Stimulated activated CD8-positive, alpha-beta memory T cell treated with anti-CD3 and anti-CD28 coated beads, Interleukin-4, amount 100 ng/mL, for 24 hours (primary cell): ENCODE measurements around the gene APPBP2.
"Not testable (repeated sequence)": the region's sequence is repeated elsewhere in the genome, so short reads cannot be mapped to it uniquely, and the experiment has no call there.

ENCODE experiments used
- DNase-seq: peaks from one replicate; pipeline ENCODE4 v3.0.0-alpha.2; 2020; ENCODE audit warnings: low read depth

APPBP2 gene

DNA sequence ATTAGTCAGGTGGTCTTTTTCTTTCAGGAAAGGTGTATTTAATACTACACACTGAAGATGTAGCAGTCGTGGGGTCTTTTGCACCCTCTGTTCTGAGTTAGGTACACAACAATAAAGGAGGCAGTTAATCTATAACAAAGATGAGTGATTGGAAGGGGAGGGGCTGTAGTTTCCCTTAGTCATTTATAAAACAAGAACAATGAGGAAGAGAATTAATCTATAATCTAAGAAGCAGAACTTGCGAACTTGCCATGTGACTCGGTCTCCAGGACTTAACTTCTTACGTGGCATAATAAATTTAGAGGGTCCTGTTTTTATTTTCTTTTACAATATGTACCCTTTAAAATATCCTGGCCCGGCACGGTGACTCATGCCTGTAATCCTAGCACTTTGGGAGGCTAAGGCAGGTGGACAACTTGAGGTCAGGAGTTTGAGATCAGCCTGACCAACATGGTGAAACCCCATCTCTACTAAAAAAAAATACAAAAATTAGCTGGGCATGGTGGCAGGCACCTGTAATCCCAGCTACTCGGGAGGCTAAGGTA lies 8.6 kb upstream of the APPBP2 start:
- no peak for DNase-seq

DNA sequence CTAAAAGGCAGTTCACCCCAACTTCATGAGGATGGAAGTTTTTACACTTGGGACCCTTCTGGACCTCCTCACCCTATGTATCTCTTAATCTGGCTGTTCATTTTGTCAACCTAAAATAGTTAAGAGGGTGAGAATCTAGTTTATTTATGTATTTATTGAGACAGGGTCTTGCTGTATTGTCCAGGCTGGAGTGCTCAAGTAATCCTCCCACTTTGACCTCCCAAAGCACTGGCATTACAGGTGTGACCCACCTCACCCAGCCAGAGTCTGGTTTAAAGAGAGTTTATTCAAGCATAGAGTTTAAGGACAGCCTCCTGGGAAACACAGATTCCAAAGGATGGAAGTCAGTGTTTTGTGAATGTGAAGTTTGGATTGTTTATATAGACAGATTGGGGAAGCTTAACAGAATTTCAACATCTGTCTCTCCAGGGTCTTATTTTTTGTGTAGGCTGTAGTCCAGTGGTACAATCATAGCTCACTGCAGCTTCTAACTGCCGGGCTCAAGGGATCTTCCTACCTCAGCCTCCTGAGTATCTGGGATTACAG lies 8.0 kb upstream of the APPBP2 start:
- DNase-seq, result no peak

DNA sequence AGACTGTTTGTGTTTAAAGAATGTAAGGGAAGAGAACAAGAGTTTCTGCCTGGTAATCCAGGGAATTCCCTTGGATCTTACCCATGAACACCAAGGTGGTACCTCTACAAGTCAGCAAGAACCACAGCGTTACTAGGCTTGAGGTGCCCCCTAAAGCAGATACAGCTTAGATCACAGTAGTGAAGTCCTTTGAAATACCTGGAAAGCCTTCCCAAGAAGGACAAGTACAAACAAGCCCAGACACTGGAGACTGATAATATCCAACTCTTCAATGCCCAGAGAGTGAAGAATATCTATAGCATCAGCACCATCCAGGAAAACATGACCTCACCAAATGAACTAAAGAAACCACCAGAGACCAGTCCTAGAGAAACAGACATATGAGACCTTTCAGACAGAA lies 3.8 kb upstream of the APPBP2 start:
- DNase-seq, result no peak

DNA sequence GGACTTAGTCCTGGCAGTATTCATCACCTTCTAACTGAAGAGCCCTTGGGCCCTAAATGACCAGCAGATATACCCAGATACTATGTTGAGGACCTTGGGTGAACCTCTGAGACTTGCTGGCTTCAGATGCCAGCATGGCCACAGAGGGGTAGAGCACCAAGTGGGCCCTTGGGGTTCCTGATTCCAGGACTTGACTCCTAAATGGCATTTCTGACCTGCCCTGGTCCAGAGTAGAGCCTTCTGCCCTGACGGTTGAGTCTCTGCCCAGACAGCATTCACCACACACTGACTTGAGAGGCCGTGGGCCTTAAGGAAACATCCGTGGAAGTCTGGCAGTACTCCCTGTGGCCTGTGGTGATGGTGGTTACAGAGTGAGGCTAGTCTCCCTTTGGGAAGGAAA lies 2.8 kb upstream of the APPBP2 start:
- no peak for DNase-seq

DNA sequence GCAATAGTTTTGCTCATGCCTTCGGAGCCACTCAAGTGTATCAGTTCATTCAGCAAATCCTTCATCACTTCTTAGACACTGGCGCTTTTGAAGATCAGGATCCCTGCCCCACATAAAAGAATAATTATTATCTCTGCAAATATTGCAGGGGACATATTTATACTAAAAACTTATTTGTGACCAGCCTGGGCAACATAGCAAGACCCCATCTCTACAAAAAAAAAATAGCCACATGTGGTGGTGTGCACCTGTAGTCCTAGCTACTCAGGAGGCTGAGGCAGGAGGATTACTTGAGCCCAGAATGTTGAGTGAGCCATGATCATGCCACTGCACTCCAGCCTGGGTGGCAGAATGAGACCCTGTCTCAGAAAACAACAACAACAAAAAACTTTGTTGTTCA lies 1.7 kb upstream of the APPBP2 start:
- no peak for DNase-seq

DNA sequence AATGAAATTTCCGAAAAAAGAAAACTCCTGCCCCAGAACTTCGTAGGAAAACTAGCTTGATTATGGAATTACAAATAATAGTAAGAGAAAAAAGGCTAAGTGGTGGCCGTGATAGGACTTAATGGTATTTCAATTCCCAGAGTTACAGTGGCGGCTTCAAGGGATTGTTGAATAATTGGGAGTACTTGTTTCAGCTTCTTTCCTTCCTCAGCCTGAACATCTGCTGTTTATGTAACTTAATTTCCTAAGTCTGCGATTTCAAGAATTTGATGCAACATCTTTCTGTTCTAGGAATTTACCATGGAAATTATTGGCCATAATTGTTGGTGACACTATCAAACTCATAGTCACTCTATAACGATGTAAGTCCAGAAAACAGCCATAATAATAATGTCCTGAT lies 684 bp upstream of the APPBP2 start:
- DNase-seq, result no peak

DNA sequence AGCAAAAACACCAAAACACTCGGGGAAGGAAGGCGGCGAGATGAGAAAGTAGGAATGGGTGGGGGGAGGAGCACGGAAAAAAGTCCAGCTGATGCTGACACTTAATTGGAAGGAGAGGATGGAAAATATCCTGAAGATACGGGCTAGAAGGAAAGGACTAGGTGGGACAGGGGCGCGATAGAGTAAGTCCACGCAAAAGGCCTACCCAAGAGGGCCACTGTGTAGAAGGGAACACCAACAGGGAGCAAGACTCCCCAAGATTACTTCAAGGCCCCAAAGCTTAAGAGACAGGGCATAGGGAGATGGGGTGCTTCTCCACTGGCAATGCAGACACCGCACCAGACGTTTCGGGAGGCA lies 736 bp downstream of the APPBP2 start:
- no peak for DNase-seq

DNA sequence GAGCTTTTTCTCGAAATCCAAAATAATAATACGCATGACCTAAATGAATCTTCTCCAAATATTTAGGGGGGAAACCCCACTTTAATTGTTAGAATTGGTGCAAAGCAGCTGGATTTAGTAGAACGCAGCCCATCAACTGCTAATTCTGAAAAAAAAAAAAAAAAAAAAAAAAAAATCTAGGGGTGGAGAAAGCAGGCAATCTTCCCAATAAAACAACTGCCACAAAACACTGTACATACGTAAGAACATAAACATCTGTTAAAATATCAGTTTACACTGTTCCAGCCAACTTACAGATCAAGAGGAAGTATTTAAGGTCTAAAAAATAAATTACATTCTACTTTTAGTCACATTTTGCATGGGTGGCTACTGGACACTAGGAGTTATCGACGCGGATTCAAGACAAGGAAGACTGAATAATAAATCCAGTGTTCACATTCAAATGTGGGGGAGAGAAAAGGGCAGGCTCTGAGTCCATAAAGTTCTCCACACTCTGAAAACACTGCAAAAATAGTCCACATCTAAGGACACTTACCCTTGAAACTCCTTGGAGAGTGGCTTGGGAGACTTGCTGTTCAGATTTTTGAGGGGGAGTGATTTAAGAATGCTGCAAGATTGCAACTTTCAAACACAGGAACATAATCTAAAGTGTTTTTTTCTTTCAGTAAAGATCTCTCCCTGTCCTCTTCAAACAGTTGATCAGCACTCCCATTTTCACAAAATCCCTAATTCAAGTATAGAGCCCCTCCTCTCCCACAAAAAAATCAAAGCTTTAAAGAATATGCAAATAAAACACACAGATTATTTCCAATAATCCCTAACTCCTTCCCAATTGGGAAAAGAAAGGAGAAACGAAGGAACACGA lies 1.3 kb downstream of the APPBP2 start:
- no peak for DNase-seq

DNA sequence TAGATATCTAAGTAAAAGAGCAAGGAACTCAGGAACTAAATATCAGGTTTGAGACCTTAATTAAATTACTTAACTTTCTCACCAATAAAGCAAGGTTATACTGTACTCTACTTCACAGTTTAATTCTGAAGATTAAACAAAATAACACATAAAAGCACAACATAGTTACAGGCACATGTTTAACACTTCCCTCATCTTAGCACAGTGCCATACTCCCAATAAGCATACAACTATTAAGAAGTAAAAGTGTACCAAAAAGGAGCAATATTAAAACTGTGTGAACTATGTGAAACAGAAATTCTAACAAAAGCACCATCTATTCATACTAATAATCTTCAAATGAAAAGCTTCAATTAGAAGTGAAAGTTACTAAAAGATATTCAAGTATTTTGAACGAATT lies 2.2 kb downstream of the APPBP2 start:
- no peak for DNase-seq

DNA sequence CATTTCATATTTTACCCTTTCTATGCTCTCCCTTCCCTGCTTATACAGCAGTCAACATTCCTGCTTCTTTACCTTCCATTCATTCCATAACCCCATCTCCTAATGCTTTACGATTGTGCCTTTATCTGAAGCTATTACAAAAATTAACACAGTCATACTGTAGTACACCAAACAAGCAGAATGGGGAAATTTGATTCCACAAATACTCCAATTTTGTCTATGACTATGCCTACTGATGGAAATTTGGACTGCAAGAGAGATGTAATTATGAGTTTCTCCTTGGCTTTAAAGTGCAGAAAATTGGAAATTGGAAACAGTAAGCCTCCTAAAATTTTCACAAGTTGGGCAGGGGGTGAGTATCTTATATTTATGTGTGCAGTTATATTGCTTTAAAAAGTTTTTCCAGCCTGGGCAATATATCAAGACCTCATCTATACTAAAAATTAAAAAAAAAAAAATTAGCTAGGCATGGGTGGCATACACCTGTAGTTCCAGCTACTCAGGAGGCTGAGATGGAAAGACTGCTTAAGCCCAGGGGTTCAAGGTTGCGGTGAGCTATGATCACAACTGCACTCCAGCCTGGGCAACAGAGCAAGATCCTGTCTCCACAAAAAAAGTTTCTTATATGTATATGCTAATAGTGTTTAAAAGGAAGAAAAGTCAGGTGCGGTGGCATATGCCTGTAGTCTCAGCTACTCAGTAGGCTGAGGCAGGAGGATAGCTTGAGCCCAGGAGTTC lies 3.0 kb downstream of the APPBP2 start:
- no peak for DNase-seq

DNA sequence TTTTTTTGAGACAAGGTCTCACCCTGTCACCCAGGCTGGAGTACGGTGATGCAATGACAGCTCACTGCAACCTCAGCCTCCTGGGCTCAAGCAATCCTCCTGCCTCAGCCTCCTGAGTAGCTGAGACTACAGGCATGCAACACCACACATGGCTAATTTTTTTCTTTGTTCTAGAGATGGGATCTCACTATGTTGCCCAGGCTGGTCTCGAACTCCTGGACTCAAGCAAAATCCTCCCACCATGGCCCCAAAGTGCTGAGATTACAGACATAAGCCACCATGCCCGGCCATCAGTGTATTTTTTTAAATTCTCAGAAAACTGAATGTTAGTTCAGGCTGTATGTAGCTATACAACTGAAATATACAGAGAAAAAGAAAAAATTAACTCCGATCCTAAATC lies 6.2 kb downstream of the APPBP2 start:
- no peak for DNase-seq

DNA sequence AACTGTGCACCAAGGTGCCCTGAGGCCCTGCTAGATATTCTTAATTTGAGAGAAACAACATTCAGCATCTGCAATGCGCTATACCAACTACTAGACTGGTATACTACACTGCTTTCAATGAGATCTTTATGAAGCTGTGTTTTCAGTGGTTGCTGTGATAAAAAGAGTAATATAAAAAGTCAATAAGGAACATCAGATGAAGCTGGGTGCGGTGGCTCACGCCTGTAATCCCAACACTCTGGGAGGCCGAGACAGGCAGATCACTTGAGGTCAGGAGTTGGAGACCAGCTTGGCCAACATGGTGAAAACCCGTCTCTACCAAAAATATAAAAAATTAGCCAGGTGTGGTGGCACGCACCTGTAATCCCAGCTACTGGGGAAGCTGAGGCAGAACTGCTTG lies 10.4 kb downstream of the APPBP2 start:
- not testable (repeated sequence) for DNase-seq

DNA sequence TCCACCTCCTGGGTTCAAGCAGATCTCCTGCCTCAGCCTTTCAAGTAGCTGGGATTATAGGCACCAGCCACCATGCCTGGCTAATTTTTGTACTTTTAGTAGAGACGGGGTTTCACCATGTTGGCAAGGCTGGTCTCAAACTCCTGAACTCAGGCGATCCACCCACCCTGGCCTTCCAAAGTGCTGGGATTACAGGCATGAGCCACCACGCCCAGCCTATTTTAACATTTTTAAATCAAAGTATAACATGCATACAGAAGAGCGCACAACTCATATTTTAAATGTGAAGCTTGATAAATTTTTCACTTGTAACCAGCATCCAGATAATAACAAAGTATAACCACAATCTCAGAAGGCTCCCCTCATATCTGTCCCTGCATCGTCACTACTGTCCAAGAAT lies 10.8 kb downstream of the APPBP2 start:
- not testable (repeated sequence) for DNase-seq

DNA sequence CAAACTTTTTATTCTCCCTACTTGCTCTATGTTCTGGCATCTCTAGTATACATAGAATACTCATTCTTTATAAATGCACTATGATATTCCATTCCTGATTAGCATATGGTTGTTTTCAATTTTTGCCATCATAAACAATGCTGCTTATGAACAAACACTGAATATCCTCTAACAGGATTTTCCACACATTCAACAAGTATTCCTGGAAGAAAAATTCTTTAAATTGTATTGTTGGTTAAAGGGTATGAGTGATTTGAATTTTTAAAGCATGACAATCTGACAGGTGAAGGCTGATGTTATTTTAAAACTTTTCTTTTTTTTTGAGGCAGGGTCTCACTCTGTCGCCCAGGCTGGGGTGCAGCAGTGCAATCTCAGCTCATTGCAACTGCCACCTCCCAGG lies 11.5 kb downstream of the APPBP2 start:
- no peak for DNase-seq

DNA sequence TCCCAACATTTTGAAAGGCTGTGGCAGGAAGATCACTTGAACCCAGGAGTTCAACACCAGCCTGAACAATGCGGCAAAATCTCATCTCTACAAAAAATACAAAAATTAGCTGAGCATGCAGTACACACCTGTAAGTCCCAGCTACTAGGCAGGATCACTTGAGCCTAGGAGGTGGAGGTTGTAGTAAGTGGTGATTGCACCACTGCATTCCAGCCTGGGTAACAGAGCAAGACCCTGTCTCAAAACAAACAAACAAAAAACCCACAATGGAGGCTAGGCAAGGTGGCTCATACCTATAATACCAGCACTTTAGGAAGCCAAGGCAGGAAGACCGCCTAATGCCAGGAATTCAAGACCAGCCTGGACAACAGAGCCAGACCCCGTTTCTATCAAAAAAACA lies 12.0 kb downstream of the APPBP2 start:
- DNase-seq, result no peak

DNA sequence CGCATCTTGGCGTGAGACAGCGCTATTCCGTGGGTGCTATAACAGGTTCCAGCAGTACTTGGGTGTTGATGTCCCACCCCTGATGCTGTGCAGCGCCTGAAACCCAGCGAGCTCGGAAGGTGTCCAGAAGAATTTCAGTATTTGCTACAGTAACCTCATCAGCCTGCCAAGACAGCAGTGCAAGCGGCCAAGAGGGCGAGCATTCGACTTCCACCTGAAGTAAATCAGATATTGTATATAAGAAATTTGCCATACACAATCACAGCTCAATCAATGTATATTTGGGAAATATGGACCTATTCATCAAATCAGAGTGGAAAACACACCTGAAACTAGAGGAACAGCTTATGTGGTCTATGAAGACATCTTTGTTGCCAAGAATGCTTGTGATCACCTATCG lies 13.0 kb downstream of the APPBP2 start:
- DNase-seq, result no peak

DNA sequence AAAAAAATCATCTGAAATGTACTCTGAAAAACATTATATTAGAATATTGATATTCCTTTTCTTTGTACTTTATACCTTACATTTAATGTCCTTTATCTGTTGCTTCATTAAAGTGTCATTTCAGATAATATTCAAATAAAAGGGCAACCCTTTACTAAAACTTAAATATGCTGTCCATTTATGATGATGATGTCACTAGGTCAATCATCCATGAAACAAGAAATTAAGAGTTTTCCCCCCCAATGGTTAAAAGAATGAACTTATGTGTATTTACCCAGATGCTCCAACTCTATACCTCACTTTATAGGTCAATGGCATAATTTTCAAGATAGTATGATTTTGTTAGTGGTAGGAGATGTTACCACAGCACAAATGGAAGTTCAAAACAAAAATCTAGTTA lies 15.3 kb downstream of the APPBP2 start:
- no peak for DNase-seq

DNA sequence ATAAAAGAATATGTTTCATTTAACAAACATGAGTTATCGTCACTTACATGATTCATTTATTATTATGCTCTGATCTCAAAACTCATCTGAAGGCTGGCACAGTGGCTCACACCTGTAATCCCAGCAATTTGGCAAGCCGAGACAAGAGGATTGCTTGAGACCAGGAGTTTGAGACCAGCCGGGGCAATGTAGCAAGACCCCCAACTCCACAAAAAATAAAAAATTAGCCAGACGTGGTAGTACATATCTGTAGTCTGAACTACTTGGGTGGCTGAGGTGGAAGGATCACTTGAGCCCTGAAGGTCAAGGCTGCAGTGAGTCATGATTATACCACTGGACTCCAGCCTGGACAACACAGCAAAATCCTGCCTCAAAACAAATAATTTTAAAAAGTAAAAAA lies 16.0 kb downstream of the APPBP2 start:
- DNase-seq, result no peak

DNA sequence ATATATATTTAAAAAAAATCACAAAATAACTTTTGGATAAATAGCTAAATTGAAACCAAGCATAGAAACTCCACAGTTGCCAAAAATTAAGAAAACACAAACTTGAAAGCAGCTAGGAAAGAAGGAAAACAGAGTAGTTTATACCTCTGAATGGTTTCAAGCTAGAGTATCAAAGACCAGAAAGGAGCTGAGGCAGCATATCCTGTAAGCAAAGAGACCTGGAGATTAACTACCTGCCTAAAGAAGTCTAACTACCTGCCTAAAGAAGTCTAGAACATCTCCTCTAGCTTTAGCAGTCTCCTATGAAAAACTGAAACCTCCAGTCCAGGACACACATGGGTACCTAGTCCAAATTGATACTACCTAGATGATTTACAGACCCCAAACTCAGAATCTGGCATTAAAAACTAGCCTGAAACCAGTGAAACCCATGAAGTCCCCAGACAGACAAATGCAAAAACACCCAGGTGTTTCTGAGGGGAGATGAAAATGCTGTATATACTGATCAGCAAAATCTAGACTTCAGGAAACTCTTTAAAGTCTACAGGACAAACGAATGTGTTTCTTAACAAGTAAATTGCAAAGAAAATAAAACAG lies 17.6 kb downstream of the APPBP2 start:
- no peak for DNase-seq

DNA sequence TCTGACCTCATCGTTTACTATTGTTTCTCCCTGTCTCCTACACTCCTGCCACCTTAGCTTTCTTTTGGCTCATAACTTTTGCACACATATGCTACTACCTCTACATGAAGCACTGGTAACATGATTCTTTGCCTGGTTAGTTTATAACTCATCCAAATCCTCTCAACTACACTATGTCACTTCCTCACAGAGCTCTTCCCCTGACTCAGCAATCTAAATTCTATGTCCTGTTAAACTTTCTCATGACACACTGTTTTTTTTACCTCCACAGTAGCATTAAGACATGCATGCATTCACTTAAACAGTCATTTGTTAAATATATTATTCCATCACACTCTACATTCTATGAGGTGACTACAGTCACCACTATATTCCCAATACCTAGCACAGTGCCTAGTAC lies 19.7 kb downstream of the APPBP2 start:
- DNase-seq, result no peak

DNA sequence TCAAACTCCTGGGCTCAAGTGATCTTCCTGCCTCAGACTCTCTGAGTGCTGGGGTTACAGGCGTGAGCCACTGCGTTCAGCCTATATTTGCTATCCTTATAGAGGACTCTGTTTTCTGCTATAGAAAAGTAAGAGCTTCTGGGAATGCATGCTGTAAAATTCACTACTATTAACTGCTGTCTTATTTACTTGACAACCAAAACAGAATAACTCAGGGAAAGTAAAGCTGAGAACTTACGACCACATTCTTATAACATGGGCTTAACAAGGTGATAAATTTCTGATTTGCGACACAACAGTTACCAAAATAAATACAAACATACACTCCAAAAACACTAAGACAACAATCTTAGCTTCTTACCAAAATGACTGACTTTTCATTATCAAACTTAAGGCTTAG lies 23.9 kb downstream of the APPBP2 start:
- no peak for DNase-seq

DNA sequence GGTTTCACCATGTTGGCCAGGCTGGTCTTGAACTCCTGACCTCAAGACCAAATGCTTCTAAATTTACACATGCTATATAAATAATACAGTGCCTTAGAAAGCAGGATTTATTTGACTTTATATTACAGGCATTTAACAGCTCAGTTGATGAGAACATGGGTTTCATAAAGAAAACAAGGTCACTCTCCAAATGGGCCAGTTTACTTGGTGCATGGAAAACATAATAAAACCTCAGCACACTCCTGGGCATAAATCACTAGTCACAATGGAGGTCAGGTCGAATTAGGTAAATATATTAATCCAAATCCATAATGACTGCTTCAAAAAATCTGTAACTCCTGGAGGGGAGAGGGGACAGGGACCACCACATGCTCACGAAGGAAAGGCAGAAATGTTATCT lies 24.5 kb downstream of the APPBP2 start:
- DNase-seq, result no peak

DNA sequence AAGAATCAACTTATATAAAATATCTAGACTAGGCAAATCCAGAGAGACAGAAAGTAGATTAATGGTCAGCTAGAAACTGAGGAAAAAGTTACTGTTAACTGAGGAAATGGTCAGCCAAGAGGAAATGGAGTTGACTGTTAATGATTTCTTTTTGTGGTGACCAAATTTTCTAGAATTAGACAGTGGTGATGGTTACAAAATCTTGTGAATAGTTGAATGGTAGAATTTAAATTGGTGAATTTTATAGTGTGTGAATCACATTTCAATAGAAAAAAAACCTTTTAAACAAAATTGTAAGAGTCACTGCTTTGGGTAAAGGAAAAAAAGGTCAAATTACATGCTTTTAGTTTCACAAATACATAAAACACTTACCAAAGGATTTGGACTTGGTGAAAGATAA lies 30.0 kb downstream of the APPBP2 start:
- no peak for DNase-seq
